ENCODE data around the gene KRT33B. TPM values are rescaled to one million over a fixed set of nuclear protein-coding genes. Genes with fewer than 3 reads are reported as not detected.

Gene KRT33B
- total RNA-seq, 1 donor from 2014 or later = 0.61 TPM

GRCh38 chr17:41329279-41329948 lies 40.2 kb downstream of the KRT33B start:
- Mint-ChIP-seq H3K9me3 (ENCODE audit: unreplicated experiment) (peaks cover 5% of the 10 kb centered on the region), H3K4me3 (ENCODE audit: unreplicated experiment) (no peak overlapping the region), H3K27ac (ENCODE audit: unreplicated experiment) (no peak overlapping the region), H3K27me3 (ENCODE audit: unreplicated experiment) (peaks cover 6% of the 10 kb centered on the region), H3K4me1 (ENCODE audit: low read depth, unreplicated experiment) (peaks cover 2% of the 10 kb centered on the region), H3K36me3 (ENCODE audit: unreplicated experiment) (peaks cover 3% of the 10 kb centered on the region)
- DNase-seq = peak; percentile 79
- TF ChIP-seq CTCF (IDR thresholded peaks at IDR 0.05; ENCODE audit: partially characterized antibody, unreplicated experiment) = peak; percentile 82

GRCh38 chr17:41328207-41328606 lies 41.4 kb downstream of the KRT33B start:
- Mint-ChIP-seq H3K27me3 (ENCODE audit: unreplicated experiment) (no peaks in the 10 kb centered on the region), H3K36me3 (ENCODE audit: unreplicated experiment) (no peaks in the 10 kb centered on the region), H3K27ac (ENCODE audit: unreplicated experiment) (no peak overlapping the region), H3K9me3 (ENCODE audit: unreplicated experiment) (peaks cover 5% of the 10 kb centered on the region), H3K4me3 (ENCODE audit: unreplicated experiment) (no peak overlapping the region), H3K4me1 (ENCODE audit: low read depth, unreplicated experiment) (no peaks in the 10 kb centered on the region)
- no peak for TF ChIP-seq CTCF (IDR thresholded peaks at IDR 0.05; ENCODE audit: partially characterized antibody, unreplicated experiment)
- no peak for DNase-seq

GRCh38 chr17:41327411-41328120 lies 42.0 kb downstream of the KRT33B start:
- H3K4me3 Mint-ChIP-seq (ENCODE audit: unreplicated experiment) = no peak overlapping the region
- DNase-seq = no peak
- no peaks in the 10 kb centered on the region for H3K27me3 Mint-ChIP-seq (ENCODE audit: unreplicated experiment)
- no peak for TF ChIP-seq CTCF (IDR thresholded peaks at IDR 0.05; ENCODE audit: partially characterized antibody, unreplicated experiment)
- peaks cover 5% of the 10 kb centered on the region for H3K9me3 Mint-ChIP-seq (ENCODE audit: unreplicated experiment)
- H3K4me1 Mint-ChIP-seq (ENCODE audit: low read depth, unreplicated experiment) = peaks cover 2% of the 10 kb centered on the region
- no peak overlapping the region for H3K27ac Mint-ChIP-seq (ENCODE audit: unreplicated experiment)
- H3K36me3 Mint-ChIP-seq (ENCODE audit: unreplicated experiment) = no peaks in the 10 kb centered on the region

- no peaks in the 10 kb centered on the region for H3K36me3 Mint-ChIP-seq (ENCODE audit: unreplicated experiment)
- no peak overlapping the region for H3K27ac Mint-ChIP-seq (ENCODE audit: unreplicated experiment)
- no peak overlapping the region for H3K4me3 Mint-ChIP-seq (ENCODE audit: unreplicated experiment)
- DNase-seq = no peak
- peaks cover 2% of the 10 kb centered on the region for H3K4me1 Mint-ChIP-seq (ENCODE audit: low read depth, unreplicated experiment)
- TF ChIP-seq CTCF (IDR thresholded peaks at IDR 0.05; ENCODE audit: partially characterized antibody, unreplicated experiment) = no peak
- no peaks in the 10 kb centered on the region for H3K27me3 Mint-ChIP-seq (ENCODE audit: unreplicated experiment)
- H3K9me3 Mint-ChIP-seq (ENCODE audit: unreplicated experiment) = peaks cover 5% of the 10 kb centered on the region
These were observed 43.2 kb downstream of the KRT33B start for GRCh38 chr17:41326173-41327145.
